BLaER1 (cell line): Measurements from ENCODE around the gene GGNBP2.

Experiments used
- H3K27ac ChIP-seq: shearing (Covaris generic); formaldehyde crosslinking; 2 replicates; pipeline ENCODE4 v1.8.1; 2022
- H3K27me3 ChIP-seq: shearing (Covaris generic); formaldehyde crosslinking; 2 replicates; pipeline ENCODE4 v1.8.1; 2022
- H3K36me3 ChIP-seq: shearing (Covaris generic); formaldehyde crosslinking; 2 replicates; pipeline ENCODE4 v1.8.1; 2022
- H3K4me1 ChIP-seq: shearing (Covaris generic); formaldehyde crosslinking; 2 replicates; pipeline ENCODE4 v1.8.1; 2022
- H3K4me2 ChIP-seq: shearing (Covaris generic); formaldehyde crosslinking; 2 replicates; pipeline ENCODE4 v1.8.1; 2022
- H3K4me3 ChIP-seq: shearing (Covaris generic); formaldehyde crosslinking; 2 replicates; pipeline ENCODE4 v1.8.1; 2022
- H3K9ac ChIP-seq: shearing (Covaris generic); formaldehyde crosslinking; 2 replicates; pipeline ENCODE4 v1.8.1; 2022
- H3K9me3 ChIP-seq: shearing (Covaris generic); formaldehyde crosslinking; 2 replicates; pipeline ENCODE4 v1.8.1; 2022
- H4K20me1 ChIP-seq: shearing (Covaris generic); formaldehyde crosslinking; 2 replicates; pipeline ENCODE4 v1.8.1; 2022
- Cebpa-rat ChIP-seq: shearing (Covaris generic); IDR thresholded peaks from 2 replicates; pipeline ENCODE4 v1.8.1; 2022

The GGNBP2 gene, protein sequence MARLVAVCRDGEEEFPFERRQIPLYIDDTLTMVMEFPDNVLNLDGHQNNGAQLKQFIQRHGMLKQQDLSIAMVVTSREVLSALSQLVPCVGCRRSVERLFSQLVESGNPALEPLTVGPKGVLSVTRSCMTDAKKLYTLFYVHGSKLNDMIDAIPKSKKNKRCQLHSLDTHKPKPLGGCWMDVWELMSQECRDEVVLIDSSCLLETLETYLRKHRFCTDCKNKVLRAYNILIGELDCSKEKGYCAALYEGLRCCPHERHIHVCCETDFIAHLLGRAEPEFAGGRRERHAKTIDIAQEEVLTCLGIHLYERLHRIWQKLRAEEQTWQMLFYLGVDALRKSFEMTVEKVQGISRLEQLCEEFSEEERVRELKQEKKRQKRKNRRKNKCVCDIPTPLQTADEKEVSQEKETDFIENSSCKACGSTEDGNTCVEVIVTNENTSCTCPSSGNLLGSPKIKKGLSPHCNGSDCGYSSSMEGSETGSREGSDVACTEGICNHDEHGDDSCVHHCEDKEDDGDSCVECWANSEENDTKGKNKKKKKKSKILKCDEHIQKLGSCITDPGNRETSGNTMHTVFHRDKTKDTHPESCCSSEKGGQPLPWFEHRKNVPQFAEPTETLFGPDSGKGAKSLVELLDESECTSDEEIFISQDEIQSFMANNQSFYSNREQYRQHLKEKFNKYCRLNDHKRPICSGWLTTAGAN

GRCh38 chr17:36544307-36545076, at the start of gene GGNBP2:
GGNBP2 (plus strand) TSS chr17:36544919; CDS start chr17:36545725, 806 bp downstream.
- H3K36me3 ChIP-seq, result peaks cover 12% of the 10 kb centered on the region; the same call in 1 of the 2 replicates
- H3K27ac ChIP-seq, result peak within 1 kb of the TSS; percentile 95
- H3K4me2 ChIP-seq, result peak within 1 kb of the TSS; percentile 92
- TF ChIP-seq Cebpa-rat, result no peak
- peak within 1 kb of the TSS; percentile 96 for H3K9ac ChIP-seq
- H3K4me1 ChIP-seq, result peaks cover 29% of the 10 kb centered on the region
- peaks cover 41% of the 10 kb centered on the region for H4K20me1 ChIP-seq
- H3K9me3 ChIP-seq, result no peaks in the 10 kb centered on the region
- peak within 1 kb of the TSS; percentile 81 for H3K4me3 ChIP-seq
- no peaks in the 10 kb centered on the region for H3K27me3 ChIP-seq

GRCh38 chr17:36495076-36495578, 49.6 kb upstream of the GGNBP2 start:
- Histone ChIP-seq H3K4me3 (no peak overlapping the region), H3K27me3 (no peaks in the 10 kb centered on the region), H3K27ac (no peak overlapping the region), H3K9me3 (no peaks in the 10 kb centered on the region), H3K36me3 (peaks cover 98% of the 10 kb centered on the region), H3K4me1 (no peaks in the 10 kb centered on the region), H3K9ac (no peak overlapping the region), H4K20me1 (peaks cover 78% of the 10 kb centered on the region), H3K4me2 (no peak overlapping the region)
- no peak for TF ChIP-seq Cebpa-rat

DNA sequence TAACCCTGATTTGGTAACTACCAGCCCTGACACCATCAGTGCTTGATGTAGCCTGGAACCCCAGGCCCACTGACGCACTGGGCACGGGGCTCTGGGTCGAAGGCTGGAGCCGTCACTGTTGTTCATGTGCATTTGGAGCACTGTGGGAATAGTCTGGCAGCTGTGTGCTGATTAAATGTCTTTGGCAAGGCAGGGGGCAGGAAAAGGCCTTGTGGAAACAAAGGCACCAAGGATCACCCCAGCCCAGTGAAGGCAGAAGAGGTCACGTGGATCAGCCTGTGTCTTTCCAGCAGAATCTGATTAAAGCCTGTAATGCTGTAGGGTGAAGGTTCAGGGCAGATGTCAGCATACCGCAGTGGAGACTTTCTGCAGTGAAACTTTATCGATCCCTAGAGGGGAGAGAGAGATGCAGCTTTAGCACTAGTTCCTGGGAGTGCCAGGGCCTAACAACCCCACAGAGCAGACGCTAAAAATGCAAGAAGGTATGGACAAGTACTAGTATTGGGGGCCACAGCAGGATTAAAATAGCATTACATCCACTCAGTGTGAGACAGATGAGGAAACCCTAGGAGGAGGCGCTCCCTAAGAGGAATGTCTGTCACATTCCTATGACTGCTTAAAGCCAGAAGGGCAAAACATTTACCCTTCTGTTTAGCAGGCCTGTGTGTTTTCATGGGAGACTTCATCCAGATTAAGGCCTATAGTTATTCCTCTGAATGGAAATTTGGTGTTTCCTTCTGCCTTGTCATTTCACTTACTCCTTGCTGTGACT, 48.5 kb upstream of the GGNBP2 start:
- no peak overlapping the region for H3K27ac ChIP-seq
- no peak for TF ChIP-seq Cebpa-rat

GRCh38 chr17:36498155-36498554, 46.6 kb upstream of the GGNBP2 start:
- no peak for TF ChIP-seq Cebpa-rat
- no peak overlapping the region for H3K4me3 ChIP-seq
- no peak overlapping the region for H3K4me2 ChIP-seq
- peaks cover 100% of the 10 kb centered on the region for H3K36me3 ChIP-seq
- no peak overlapping the region for H3K27ac ChIP-seq
- H3K9ac ChIP-seq, result no peak overlapping the region
- no peaks in the 10 kb centered on the region for H3K27me3 ChIP-seq
- no peaks in the 10 kb centered on the region for H3K4me1 ChIP-seq
- no peaks in the 10 kb centered on the region for H3K9me3 ChIP-seq
- peaks cover 48% of the 10 kb centered on the region for H4K20me1 ChIP-seq

More for the DNA sequence above, 48.5 kb upstream of the GGNBP2 start:
- no peak overlapping the region for H3K4me2 ChIP-seq
- H3K4me1 ChIP-seq, result no peaks in the 10 kb centered on the region
- peaks cover 100% of the 10 kb centered on the region for H3K36me3 ChIP-seq
- H3K9ac ChIP-seq, result no peak overlapping the region
- H3K9me3 ChIP-seq, result no peaks in the 10 kb centered on the region
- H3K27me3 ChIP-seq, result no peaks in the 10 kb centered on the region
- H3K4me3 ChIP-seq, result no peak overlapping the region
- peaks cover 67% of the 10 kb centered on the region for H4K20me1 ChIP-seq

DNA sequence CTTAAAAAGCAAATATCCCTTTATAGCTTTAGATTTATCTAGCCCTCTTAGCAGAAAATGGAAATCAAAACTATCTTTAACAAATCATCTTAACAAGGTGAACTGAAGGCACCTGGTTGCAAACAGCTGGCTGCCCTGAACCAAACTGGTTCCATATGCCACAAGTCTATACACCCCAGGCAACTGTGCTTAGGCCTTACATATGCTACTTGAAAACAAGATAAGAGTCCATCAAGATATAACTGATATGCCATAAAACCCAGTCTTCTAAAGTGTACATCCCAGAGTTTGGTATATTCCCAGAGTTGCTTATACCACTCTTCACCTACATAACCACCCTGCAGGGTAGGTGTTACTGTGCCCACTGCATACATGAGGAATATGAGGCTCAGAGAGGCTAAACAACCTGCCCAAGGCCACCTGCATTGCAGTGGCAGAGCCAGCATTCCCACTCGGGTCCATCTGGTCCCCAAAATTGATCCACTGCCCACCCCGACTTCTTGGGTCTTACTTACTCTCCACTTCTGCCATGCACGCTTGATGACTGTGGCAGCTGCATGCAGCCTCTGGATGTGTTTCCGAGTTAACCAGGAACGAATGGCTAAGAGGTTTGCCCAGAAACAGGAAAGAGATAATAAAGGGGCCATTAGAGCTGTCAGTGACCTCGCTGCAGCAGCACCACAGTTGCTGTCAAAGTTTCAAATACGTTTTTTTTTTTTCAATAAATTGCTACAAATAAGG, 46.0 kb upstream of the GGNBP2 start:
- Histone ChIP-seq H3K4me2 (no peak overlapping the region), H3K4me3 (no peak overlapping the region), H3K4me1 (no peaks in the 10 kb centered on the region), H3K36me3 (peaks cover 100% of the 10 kb centered on the region), H3K9ac (no peak overlapping the region), H3K9me3 (no peaks in the 10 kb centered on the region), H4K20me1 (peaks cover 42% of the 10 kb centered on the region), H3K27ac (no peak overlapping the region), H3K27me3 (no peaks in the 10 kb centered on the region)
- no peak for TF ChIP-seq Cebpa-rat

GRCh38 chr17:36500745-36501225, 43.9 kb upstream of the GGNBP2 start:
- no peaks in the 10 kb centered on the region for H3K4me1 ChIP-seq
- H3K4me2 ChIP-seq, result no peak overlapping the region
- no peak overlapping the region for H3K27ac ChIP-seq
- no peak overlapping the region for H3K9ac ChIP-seq
- no peak for TF ChIP-seq Cebpa-rat
- peaks cover 24% of the 10 kb centered on the region for H4K20me1 ChIP-seq
- no peaks in the 10 kb centered on the region for H3K9me3 ChIP-seq
- peaks cover 100% of the 10 kb centered on the region for H3K36me3 ChIP-seq
- H3K27me3 ChIP-seq, result no peaks in the 10 kb centered on the region
- no peak overlapping the region for H3K4me3 ChIP-seq

- no peak overlapping the region for H3K9ac ChIP-seq
- H4K20me1 ChIP-seq, result peaks cover 19% of the 10 kb centered on the region
- H3K27me3 ChIP-seq, result no peaks in the 10 kb centered on the region
- no peak for TF ChIP-seq Cebpa-rat
- H3K9me3 ChIP-seq, result no peaks in the 10 kb centered on the region
- no peaks in the 10 kb centered on the region for H3K4me1 ChIP-seq
- no peak overlapping the region for H3K27ac ChIP-seq
- no peak overlapping the region for H3K4me3 ChIP-seq
- no peak overlapping the region for H3K4me2 ChIP-seq
- peaks cover 100% of the 10 kb centered on the region for H3K36me3 ChIP-seq
Measured at GRCh38 chr17:36501351-36501750, 43.4 kb upstream of the GGNBP2 start.

- Histone ChIP-seq H3K36me3 (peaks cover 100% of the 10 kb centered on the region), H3K27ac (no peak overlapping the region), H3K4me3 (no peak overlapping the region), H3K9me3 (no peaks in the 10 kb centered on the region), H3K27me3 (no peaks in the 10 kb centered on the region), H3K4me1 (no peaks in the 10 kb centered on the region), H4K20me1 (0 out of 2 replicates have a peak, but pooled peaks cover 18% of the 10 kb centered on the region), H3K9ac (no peak overlapping the region), H3K4me2 (no peak overlapping the region)
- no peak for TF ChIP-seq Cebpa-rat
Measured at GRCh38 chr17:36501963-36502362, 42.8 kb upstream of the GGNBP2 start.
